ENCODE measurements around the gene SRGAP1. TPM values are rescaled to one million over a fixed set of nuclear protein-coding genes. Genes with fewer than 3 reads are reported as not detected.

The SRGAP1 gene
- total and polyA plus RNA-seq, 8 donors, result 9.6 to 15.6 (median 11.7) TPM

GRCh38 chr12:63944586-63945228, 100.2 kb downstream of the SRGAP1 start:
- Histone ChIP-seq H3K27me3 (no peaks in the 10 kb centered on the region), H3K27ac (no peak overlapping the region), H3K4me1 (peaks cover 0 to 32% of the 10 kb centered on the region in 2 donors), H3K36me3 (no peaks in the 10 kb centered on the region), H3K4me3 (no peak overlapping the region), H3K9me3 (no peaks in the 10 kb centered on the region)
- TF ChIP-seq CTCF (IDR thresholded peaks at IDR 0.05), result no peak
- ATAC-seq, result peak; percentile 24
- peak in 1 of 4 donors; percentile 14 for DNase-seq
- intact Hi-C loops (cut with DNase I), result loop anchor here in 1 of 2 donors (10.0 kb wide), 1 partner anchor 150 kb away; no protein-coding TSS in a partner anchor

GRCh38 chr12:63945777-63946176, 101.3 kb downstream of the SRGAP1 start:
- H3K36me3 ChIP-seq, result no peaks in the 10 kb centered on the region
- no peak for DNase-seq
- H3K27ac ChIP-seq, result no peak overlapping the region
- no peak for TF ChIP-seq CTCF (IDR thresholded peaks at IDR 0.05)
- H3K27me3 ChIP-seq, result no peaks in the 10 kb centered on the region
- no peaks in the 10 kb centered on the region for H3K9me3 ChIP-seq
- peaks cover 0 to 23% of the 10 kb centered on the region in 2 donors for H3K4me1 ChIP-seq
- intact Hi-C loops (cut with DNase I), result loop anchor here in 1 of 2 donors (10.0 kb wide), 1 partner anchor 149 kb away; no protein-coding TSS in a partner anchor
- no peak overlapping the region for H3K4me3 ChIP-seq
- no peak for ATAC-seq

DNA sequence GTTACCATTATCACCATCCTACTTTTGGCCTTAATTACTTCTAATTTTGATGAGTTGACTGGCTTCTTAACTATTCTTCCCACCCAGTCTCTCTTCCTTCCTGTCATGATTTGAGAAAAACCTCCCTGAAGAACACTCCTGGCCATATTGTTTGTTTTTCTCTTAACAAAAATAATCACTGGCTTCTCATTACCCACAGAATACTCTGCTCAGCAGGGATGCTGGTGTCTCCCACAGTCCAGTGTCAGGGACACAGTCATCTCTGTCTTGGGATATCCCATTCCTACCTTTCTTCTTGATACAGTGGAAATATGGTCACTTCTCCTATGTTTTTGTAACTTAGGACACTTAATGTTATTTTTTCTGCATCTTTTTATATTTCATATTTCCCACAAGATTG, 103.7 kb downstream of the SRGAP1 start:
- Histone ChIP-seq H3K36me3 (no peaks in the 10 kb centered on the region), H3K4me3 (no peak overlapping the region), H3K9me3 (no peaks in the 10 kb centered on the region), H3K4me1 (peaks cover 0 to 5% of the 10 kb centered on the region in 2 donors), H3K27me3 (no peaks in the 10 kb centered on the region), H3K27ac (no peak overlapping the region)
- DNase-seq (no peak), ATAC-seq (no peak)
- intact Hi-C loops (cut with DNase I), result loop anchor here in 1 of 2 donors (10.0 kb wide), 1 partner anchor 147 kb away; no protein-coding TSS in a partner anchor
- no peak for TF ChIP-seq CTCF (IDR thresholded peaks at IDR 0.05)

- no peaks in the 10 kb centered on the region for H3K36me3 ChIP-seq
- H3K27me3 ChIP-seq, result no peaks in the 10 kb centered on the region
- ATAC-seq (no peak), DNase-seq (peak in 2 of 4 donors; percentile 36 to 64)
- no peak overlapping the region for H3K4me3 ChIP-seq
- H3K27ac ChIP-seq, result peak overlapping the region in 1 of 2 donors; percentile 23
- peaks cover 0 to 16% of the 10 kb centered on the region in 2 donors for H3K4me1 ChIP-seq
- intact Hi-C loops (cut with DNase I), result loop anchor here in 1 of 2 donors (10.0 kb wide), 1 partner anchor 145 kb away; no protein-coding TSS in a partner anchor
- TF ChIP-seq CTCF (IDR thresholded peaks at IDR 0.05), result no peak
- no peaks in the 10 kb centered on the region for H3K9me3 ChIP-seq
These were observed 105.4 kb downstream of the SRGAP1 start for GRCh38 chr12:63949902-63950301.

- no peak for ATAC-seq
- no peak overlapping the region for H3K4me3 ChIP-seq
- H3K9me3 ChIP-seq, result no peaks in the 10 kb centered on the region
- DNase-seq, result no peak
- H3K27ac ChIP-seq, result no peak overlapping the region
- intact Hi-C loops (cut with DNase I), result no loop called here
- H3K4me1 ChIP-seq, result peaks cover 9 to 29% of the 10 kb centered on the region in 2 donors
- H3K27me3 ChIP-seq, result no peaks in the 10 kb centered on the region
- TF ChIP-seq CTCF (IDR thresholded peaks at IDR 0.05), result no peak
- H3K36me3 ChIP-seq, result no peaks in the 10 kb centered on the region
These were observed 108.5 kb downstream of the SRGAP1 start for GRCh38 chr12:63952995-63953394.
